Natural killer cell (primary cell): ENCODE results near the gene STAM. TPM values are rescaled to one million over a fixed set of nuclear protein-coding genes. Genes with fewer than 3 reads are reported as not detected.
"Not testable (repeated sequence)": the region's sequence is repeated elsewhere in the genome, so short reads cannot be mapped to it uniquely, and the experiment has no call there.

Experiments used
- ATAC-seq, 3 donors: fragments of 150-1000 bp in 2 of 3; fragments of 200-7000 bp in 1 of 3; cut with Tn5 transposase; 1 replicate in 1 of 3; 2 replicates in 2 of 3; pipeline ENCODE4 v1.10.0; 2021; ENCODE audit warnings: mild to moderate bottlenecking in 2 of 3, moderate library complexity in 2 of 3
- DNase-seq, 2 donors: peaks; one replicate each; pipeline versions ENCODE4 v3.0.0 to v3.0.0-alpha.2; 2013 to 2021; ENCODE audit warnings: mixed read lengths in 1 of 2
- H3K27ac ChIP-seq: one replicate; pipeline ENCODE4 v1.5.1; 2013; ENCODE audit warnings: mild to moderate bottlenecking, low read length
- H3K27me3 ChIP-seq: one replicate; pipeline ENCODE4 v1.6.1; 2013; ENCODE audit warnings: low read length; ENCODE audit not compliant: control insufficient read depth, insufficient read depth
- H3K36me3 ChIP-seq: one replicate; pipeline ENCODE4 v1.6.1; 2013; ENCODE audit warnings: low read length; ENCODE audit not compliant: control insufficient read depth, insufficient read depth
- H3K4me1 ChIP-seq: one replicate; pipeline ENCODE4 v1.6.1; 2013; ENCODE audit warnings: low read length; ENCODE audit not compliant: control insufficient read depth, insufficient read depth
- H3K4me3 ChIP-seq: one replicate; pipeline ENCODE4 v1.5.1; 2013; ENCODE audit warnings: low read length
- H3K9me3 ChIP-seq: one replicate; pipeline ENCODE4 v1.6.1; 2013; ENCODE audit warnings: low read length; ENCODE audit not compliant: control insufficient read depth, insufficient read depth
- H3K27ac Mint-ChIP-seq, 2 donors: one replicate each; pipeline ENCODE4 v1.8.0; 2022; ENCODE audit warnings: mild to moderate bottlenecking in 2 of 2, mixed read lengths in 2 of 2, moderate library complexity in 1 of 2
- H3K27me3 Mint-ChIP-seq, 2 donors: one replicate each; pipeline ENCODE4 v1.8.0; 2022; ENCODE audit warnings: low read depth in 2 of 2, mixed read lengths in 2 of 2
- H3K36me3 Mint-ChIP-seq: one replicate; pipeline ENCODE4 v1.8.0; 2022; ENCODE audit warnings: mixed read lengths
- H3K4me1 Mint-ChIP-seq, 2 donors: one replicate each; pipeline ENCODE4 v1.8.0; 2022; ENCODE audit warnings: mixed read lengths in 2 of 2
- H3K4me3 Mint-ChIP-seq: one replicate; pipeline ENCODE4 v1.8.0; 2022; ENCODE audit warnings: mild to moderate bottlenecking, moderate library complexity, mixed read lengths
- H3K9me3 Mint-ChIP-seq, 2 donors: one replicate each; pipeline ENCODE4 v1.8.0; 2022; ENCODE audit warnings: mixed read lengths in 2 of 2
- CTCF ChIP-seq: fragments of 200-600 bp; IDR thresholded peaks from one replicate; pipeline ENCODE4 v1.8.0; 2022; ENCODE audit warnings: antibody characterized with exemption
- WGBS: methylation state at CpG from one replicate; pipeline ENCODE4 v1.1.7; 2013; ENCODE audit warnings: missing lambda C conversion rate; ENCODE audit not compliant: insufficient coverage; 5-methylcytosine and 5-hydroxymethylcytosine counted together
- intact Hi-C: fragments of 100-400 bp; cut with micrococcal nuclease; formaldehyde crosslinking; loops from one replicate; pipeline ENCODE4 v1.14.2; 2022
- total RNA-seq, 4 donors: library from RNA; stranded (reverse); fragments of 120-200 nt in 1 of 4; gene quantifications; one replicate each; pipeline versions ENCODE4 v1.2.3 to v1.2.4, GENCODE V29; 2013 to 2022

Gene STAM
- total RNA-seq, 3 donors from 2014 or later (not counting 1 experiment from before 2014, with no cell fraction given), result 37.8 to 40.2 (median 38.6) TPM

GRCh38 chr10:17712717-17713471, 68.9 kb downstream of the STAM start:
- no peak for ATAC-seq
- Mint-ChIP-seq H3K27ac (no peak overlapping the region), H3K27me3 (no peaks in the 10 kb centered on the region), H3K9me3 (no peaks in the 10 kb centered on the region), H3K4me1 (no peaks in the 10 kb centered on the region), H3K4me3 (no peak overlapping the region), H3K36me3 (peaks cover 9% of the 10 kb centered on the region)
- Histone ChIP-seq H3K4me3 (no peak overlapping the region), H3K36me3 (peaks cover 62% of the 10 kb centered on the region), H3K9me3 (no peaks in the 10 kb centered on the region), H3K4me1 (no peaks in the 10 kb centered on the region), H3K27ac (no peak overlapping the region), H3K27me3 (no peaks in the 10 kb centered on the region)
- 97% methylated on average over 18 of the region's 18 CpGs for WGBS
- TF ChIP-seq CTCF, result no peak
- DNase-seq, result no peak
- intact Hi-C loops, result no loop called here

GRCh38 chr10:17713758-17714157, 69.8 kb downstream of the STAM start:
- H3K4me3 Mint-ChIP-seq, result no peak overlapping the region
- H3K27me3 ChIP-seq, result no peaks in the 10 kb centered on the region
- intact Hi-C loops, result no loop called here

DNA sequence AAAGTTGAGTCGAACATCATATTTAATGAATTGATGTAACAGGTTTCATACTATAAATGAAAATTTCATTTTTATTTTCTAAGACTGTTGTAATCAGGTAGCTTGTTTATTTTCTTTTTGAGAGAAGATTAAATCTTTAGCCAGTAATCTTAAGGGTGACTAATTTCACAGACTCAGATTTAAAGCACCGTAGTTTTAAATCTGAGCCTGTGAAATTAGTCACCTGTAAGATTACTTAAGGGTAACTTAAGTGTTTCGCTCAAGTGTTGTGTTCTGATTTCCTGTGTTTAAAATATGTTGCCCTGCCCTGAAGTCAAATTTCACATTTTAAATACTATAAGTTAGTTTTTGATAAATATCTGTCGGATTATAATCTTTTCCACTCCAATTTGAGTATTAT, 72.2 kb downstream of the STAM start:
- H3K27ac ChIP-seq, result no peak overlapping the region
- DNase-seq, result no peak
- H3K4me3 ChIP-seq, result no peak overlapping the region
- H3K4me1 Mint-ChIP-seq, result no peaks in the 10 kb centered on the region
- no peaks in the 10 kb centered on the region for H3K27me3 Mint-ChIP-seq
- no peak for TF ChIP-seq CTCF
- peaks cover 40% of the 10 kb centered on the region for H3K36me3 ChIP-seq
- H3K36me3 Mint-ChIP-seq, result peaks cover 9% of the 10 kb centered on the region
- ATAC-seq, result no peak
- H3K27me3 ChIP-seq, result no peaks in the 10 kb centered on the region
- WGBS, result 100% methylated on average over 2 of the region's 4 CpGs
- H3K27ac Mint-ChIP-seq, result no peak overlapping the region
- H3K9me3 Mint-ChIP-seq, result no peaks in the 10 kb centered on the region
- H3K9me3 ChIP-seq, result no peaks in the 10 kb centered on the region
- intact Hi-C loops, result no loop called here
- H3K4me1 ChIP-seq, result no peaks in the 10 kb centered on the region
- no peak overlapping the region for H3K4me3 Mint-ChIP-seq

More at GRCh38 chr10:17713758-17714157, 69.8 kb downstream of the STAM start:
- TF ChIP-seq CTCF, result no peak
- H3K4me1 Mint-ChIP-seq, result no peaks in the 10 kb centered on the region
- no peak overlapping the region for H3K27ac ChIP-seq
- peaks cover 9% of the 10 kb centered on the region for H3K36me3 Mint-ChIP-seq
- H3K4me1 ChIP-seq, result no peaks in the 10 kb centered on the region
- H3K4me3 ChIP-seq, result no peak overlapping the region
- 98% methylated on average over 10 of the region's 10 CpGs for WGBS
- no peak for ATAC-seq
- no peak for DNase-seq
- H3K36me3 ChIP-seq, result peaks cover 59% of the 10 kb centered on the region
- H3K9me3 Mint-ChIP-seq, result no peaks in the 10 kb centered on the region
- H3K9me3 ChIP-seq, result no peaks in the 10 kb centered on the region
- H3K27me3 Mint-ChIP-seq, result no peaks in the 10 kb centered on the region
- no peak overlapping the region for H3K27ac Mint-ChIP-seq

DNA sequence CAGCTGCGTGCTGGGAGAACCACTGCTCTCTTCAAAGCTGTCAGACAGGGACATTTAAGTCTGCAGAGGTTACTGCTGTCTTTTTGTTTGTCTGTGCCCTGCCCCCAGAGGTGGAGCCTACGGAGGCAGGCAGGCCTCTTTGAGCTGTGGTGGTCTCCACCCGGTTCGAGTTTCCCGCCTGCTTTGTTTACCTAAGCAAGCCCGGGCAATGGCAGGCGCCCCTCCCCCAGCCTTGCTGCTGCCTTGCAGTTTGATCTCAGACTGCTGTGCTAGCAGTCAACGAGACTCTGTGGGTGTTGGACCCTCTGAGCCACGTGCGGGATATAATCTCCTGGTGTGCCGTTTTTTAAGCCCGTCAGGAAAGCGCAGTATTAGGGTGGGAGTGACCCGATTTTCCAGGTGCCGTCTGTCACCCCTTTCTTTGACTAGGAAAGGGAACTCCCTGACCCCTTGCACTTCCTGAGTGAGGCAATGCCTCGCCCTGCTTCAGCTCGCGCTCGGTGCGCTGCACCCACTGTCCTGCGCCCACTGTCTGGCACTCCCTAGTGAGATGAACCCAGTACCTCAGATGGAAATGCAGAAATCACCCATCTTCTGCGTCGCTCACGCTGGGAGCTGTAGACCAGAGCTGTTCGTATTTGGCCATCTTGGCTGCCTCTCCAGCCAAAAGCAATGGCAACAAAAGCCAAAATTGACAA, 78.5 kb downstream of the STAM start:
- H3K4me3 Mint-ChIP-seq, DNase-seq, H3K9me3 ChIP-seq, H3K36me3 ChIP-seq, H3K27ac ChIP-seq, H3K4me1 ChIP-seq, H3K27ac Mint-ChIP-seq, H3K27me3 Mint-ChIP-seq, H3K27me3 ChIP-seq, intact Hi-C loops, H3K36me3 Mint-ChIP-seq, H3K9me3 Mint-ChIP-seq, H3K4me1 Mint-ChIP-seq, H3K4me3 ChIP-seq, ATAC-seq: not testable (repeated sequence)
- 94% methylated on average over 18 of the region's 25 CpGs for WGBS
